Fibroblast of peridontal ligament (primary cell): Measurements from ENCODE around the gene NSDHL.
"Not testable (repeated sequence)": the region's sequence is repeated elsewhere in the genome, so short reads cannot be mapped to it uniquely, and the experiment has no call there.

ENCODE experiments used
- DNase-seq: peaks from one replicate; pipeline ENCODE4 v3.0.0-alpha.2; 2010; ENCODE audit errors: extremely low read depth

Gene NSDHL

GRCh38 chrX:152895121-152895520, 64.3 kb downstream of the NSDHL start:
- no peak for DNase-seq

- DNase-seq = no peak
These were observed 65.0 kb downstream of the NSDHL start for GRCh38 chrX:152895724-152896420.

- DNase-seq = no peak
These were observed 65.6 kb downstream of the NSDHL start for GRCh38 chrX:152896450-152896849.

GRCh38 chrX:152897222-152898131, 66.6 kb downstream of the NSDHL start, which contains the start of gene ZNF185:
TSS of gene ZNF185 (plus strand) at chrX:152898067. CDS start at chrX:152914490, 16,423 bp downstream.
- DNase-seq = no peak

- no peak for DNase-seq
These were observed 67.6 kb downstream of the NSDHL start for GRCh38 chrX:152898442-152898841.

- DNase-seq = no peak
These were observed 68.4 kb downstream of the NSDHL start for GRCh38 chrX:152899111-152899873.

- DNase-seq = no peak
These were observed 69.2 kb downstream of the NSDHL start for GRCh38 chrX:152899874-152900719.

GRCh38 chrX:152900937-152901445, 70.1 kb downstream of the NSDHL start:
- DNase-seq = no peak

- peak; percentile 25 for DNase-seq
These were observed 71.1 kb downstream of the NSDHL start for GRCh38 chrX:152901816-152902501.

- DNase-seq = no peak
These were observed 71.6 kb downstream of the NSDHL start for GRCh38 chrX:152902502-152902820.

- no peak for DNase-seq
These were observed 72.7 kb downstream of the NSDHL start for GRCh38 chrX:152903589-152903988.

GRCh38 chrX:152904151-152905080, 73.6 kb downstream of the NSDHL start:
- DNase-seq = peak; percentile 50

- no peak for DNase-seq
These were observed 74.2 kb downstream of the NSDHL start for GRCh38 chrX:152905081-152905420.

GRCh38 chrX:152907084-152907651, 76.3 kb downstream of the NSDHL start:
- DNase-seq = no peak

GRCh38 chrX:152908486-152908885, 77.6 kb downstream of the NSDHL start:
- no peak for DNase-seq

- DNase-seq = not testable (repeated sequence)
These were observed 79.2 kb downstream of the NSDHL start for GRCh38 chrX:152910018-152910417.

- no peak for DNase-seq
These were observed 81.2 kb downstream of the NSDHL start for GRCh38 chrX:152912106-152912505.

- no peak for DNase-seq
These were observed 81.8 kb downstream of the NSDHL start for GRCh38 chrX:152912641-152913040.

- DNase-seq = no peak
These were observed 82.5 kb downstream of the NSDHL start for GRCh38 chrX:152913346-152913745.
